ENCODE results near the gene MEN1. TPM values are rescaled to one million over a fixed set of nuclear protein-coding genes. Genes with fewer than 3 reads are reported as not detected.

The MEN1 gene
- total and polyA plus RNA-seq, 5 experiments from 2014 or later = 22.1 to 57.4 (median 50.7) TPM

GRCh38 chr11:64796047-64796756, 14.1 kb downstream of the MEN1 start:
- no peak overlapping the region for H3K4me3 Mint-ChIP-seq
- ATAC-seq (no peak), DNase-seq (peak in 1 of 10 donors; percentile 57)
- H3K4me1 Mint-ChIP-seq = peaks cover 20 to 56% (median 44%) of the 10 kb centered on the region in 4 donors
- H3K36me3 Mint-ChIP-seq = peaks cover 0 to 44% (median 0%) of the 10 kb centered on the region in 3 donors
- POLR2A ChIA-PET = interaction anchor here (0.7 to 3.2 kb wide), 4 partner anchors 12 to 49 kb away, joined by 3 to 17 read pairs (median 4); partner anchors contain the start of gene MEN1
- no peaks in the 10 kb centered on the region for H3K27me3 Mint-ChIP-seq
- peak overlapping the region in 7 of 10 donors; percentile 35 to 82 (median 72) for H3K27ac Mint-ChIP-seq
- H3K9me3 Mint-ChIP-seq = no peaks in the 10 kb centered on the region

DNA sequence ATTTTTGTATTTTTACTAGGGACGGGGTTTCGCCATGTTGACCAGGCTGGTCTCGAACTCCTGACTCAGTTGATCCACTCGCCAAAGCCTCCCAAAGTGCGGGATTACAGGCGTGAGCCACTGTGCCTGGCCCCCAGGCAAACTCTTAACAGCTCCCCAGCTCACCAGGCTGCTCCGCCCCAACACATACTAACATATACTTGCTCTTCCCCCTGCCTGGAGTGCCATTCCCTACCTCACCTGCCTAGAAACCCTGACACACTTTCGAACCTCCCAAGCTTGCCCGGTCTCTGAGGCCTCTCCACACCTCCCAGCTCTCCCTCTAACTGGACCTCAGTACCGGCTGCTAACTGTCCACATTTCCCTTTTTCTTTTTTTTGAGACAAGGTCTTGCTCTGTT, 15.8 kb downstream of the MEN1 start:
- peak in 1 of 10 donors; percentile 27 for DNase-seq
- H3K27me3 Mint-ChIP-seq = no peaks in the 10 kb centered on the region
- H3K27ac Mint-ChIP-seq = peak overlapping the region; percentile 41 to 96 (median 88)
- peaks cover 20 to 47% (median 33%) of the 10 kb centered on the region in 4 donors for H3K4me1 Mint-ChIP-seq
- POLR2A ChIA-PET = interaction anchor here (0.6 to 8.0 kb wide), 16 partner anchors 8 to 328 kb away, joined by 3 to 73 read pairs (median 5); partner anchors contain the start of genes MAP4K2, MRPL49, PYGM and RASGRP2
- ATAC-seq = no peak
- H3K36me3 Mint-ChIP-seq = peaks cover 0 to 50% (median 0%) of the 10 kb centered on the region in 3 donors
- peak overlapping the region in 8 of 10 donors; percentile 14 to 73 (median 27) for H3K4me3 Mint-ChIP-seq
- H3K9me3 Mint-ChIP-seq = no peaks in the 10 kb centered on the region

DNA sequence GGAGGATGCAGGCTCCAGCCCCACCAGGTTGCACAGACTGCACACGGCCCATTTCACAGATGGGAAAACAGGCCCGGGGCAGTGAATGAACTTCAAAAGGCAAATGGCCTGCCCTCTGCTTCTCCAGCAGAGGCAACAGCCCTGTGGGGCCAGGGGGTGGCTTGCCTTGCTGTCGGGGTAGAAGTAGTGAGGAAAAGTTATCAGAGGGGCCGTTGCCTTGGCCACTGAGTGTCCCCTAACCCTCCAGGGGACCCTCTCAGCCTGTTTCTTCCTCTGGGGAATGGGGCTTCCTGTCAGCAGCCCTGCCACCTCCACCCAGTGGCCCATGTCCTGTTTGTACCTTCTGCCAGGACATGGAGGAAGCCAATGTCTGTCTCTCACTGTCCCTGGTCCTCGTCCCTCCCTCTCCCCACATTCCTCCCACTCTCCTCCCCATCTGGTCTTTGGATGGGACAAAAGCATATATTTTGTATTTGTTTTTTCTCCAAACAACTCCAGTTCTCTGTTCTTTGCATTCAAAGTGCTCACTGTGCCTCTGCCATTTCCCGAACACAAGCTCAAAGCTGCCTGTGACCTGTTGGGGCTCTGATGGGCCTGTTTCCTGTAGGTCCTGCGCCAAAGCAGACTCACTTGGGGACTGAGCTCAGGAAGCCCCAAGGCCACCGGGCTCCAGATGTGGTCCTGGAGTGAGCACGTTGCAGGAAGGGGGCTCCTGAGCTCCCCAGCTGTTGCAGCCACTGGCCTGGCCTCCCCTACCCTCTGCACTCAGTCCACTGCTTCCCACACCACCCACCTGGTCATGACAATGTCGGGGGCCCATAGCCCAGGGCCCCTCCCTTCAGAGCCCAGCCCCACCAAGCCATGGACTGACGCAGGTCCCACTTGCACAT, 16.8 kb downstream of the MEN1 start:
- peaks cover 0 to 44% (median 1%) of the 10 kb centered on the region in 3 donors for H3K36me3 Mint-ChIP-seq
- H3K27ac Mint-ChIP-seq = peak overlapping the region; percentile 71 to 96 (median 90)
- H3K4me1 Mint-ChIP-seq = peaks cover 17 to 41% (median 29%) of the 10 kb centered on the region in 4 donors
- no peaks in the 10 kb centered on the region for H3K27me3 Mint-ChIP-seq
- peak overlapping the region in 8 of 10 donors; percentile 11 to 73 (median 38) for H3K4me3 Mint-ChIP-seq
- POLR2A ChIA-PET = interaction anchor here (0.6 to 8.0 kb wide), 17 partner anchors 8 to 329 kb away, joined by 3 to 73 read pairs (median 5); partner anchors contain the start of genes MAP4K2, MRPL49, PYGM and RASGRP2
- ATAC-seq (peak; percentile 68 to 76), DNase-seq (peak in 1 of 10 donors; percentile 42)
- H3K9me3 Mint-ChIP-seq = no peaks in the 10 kb centered on the region

DNA sequence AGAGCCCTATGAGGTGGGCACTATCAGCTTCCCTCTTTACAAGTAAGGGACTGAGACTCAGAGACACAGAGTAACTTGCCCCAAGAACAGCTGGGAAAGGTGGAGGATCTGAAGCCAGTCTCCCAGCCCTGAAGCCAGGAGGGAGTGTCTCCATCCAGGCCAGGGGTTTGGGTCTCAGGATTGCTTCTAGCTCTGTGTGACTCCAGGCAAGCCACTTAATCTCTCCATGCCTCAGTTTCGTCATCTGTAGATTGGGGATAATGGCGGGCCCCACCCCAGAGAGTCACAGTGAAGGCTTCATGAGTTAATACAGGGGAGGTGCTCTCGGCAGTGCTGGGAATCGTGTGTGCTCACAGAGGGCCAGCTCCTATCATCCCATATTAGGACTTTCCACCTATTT, 17.9 kb downstream of the MEN1 start:
- H3K9me3 Mint-ChIP-seq = no peaks in the 10 kb centered on the region
- no peak for ATAC-seq
- no peak overlapping the region for H3K4me3 Mint-ChIP-seq
- H3K27me3 Mint-ChIP-seq = no peaks in the 10 kb centered on the region
- H3K36me3 Mint-ChIP-seq = peaks cover 0 to 41% (median 1%) of the 10 kb centered on the region in 3 donors
- H3K27ac Mint-ChIP-seq = peak overlapping the region in 6 of 10 donors; percentile 4 to 96 (median 58)
- peak in 1 of 10 donors; percentile 37 for DNase-seq
- peaks cover 19 to 44% (median 33%) of the 10 kb centered on the region in 4 donors for H3K4me1 Mint-ChIP-seq
- POLR2A ChIA-PET = interaction anchor here (0.7 to 8.0 kb wide), 8 partner anchors 8 to 50 kb away, joined by 3 to 73 read pairs (median 4); partner anchors contain the start of genes MAP4K2 and SF1

GRCh38 chr11:64791781-64792291, 18.5 kb downstream of the MEN1 start:
- POLR2A ChIA-PET = interaction anchor here (0.6 to 8.0 kb wide), 8 partner anchors 9 to 69 kb away, joined by 3 to 73 read pairs (median 4); partner anchors contain the start of genes MAP4K2 and SF1
- Mint-ChIP-seq H3K4me3 (no peak overlapping the region), H3K9me3 (no peaks in the 10 kb centered on the region), H3K27me3 (no peaks in the 10 kb centered on the region), H3K4me1 (peaks cover 19 to 43% (median 36%) of the 10 kb centered on the region in 4 donors), H3K36me3 (peaks cover 0 to 39% (median 1%) of the 10 kb centered on the region in 3 donors), H3K27ac (no peak overlapping the region)
- DNase-seq = peak in 1 of 10 donors; percentile 10
- ATAC-seq = no peak

- peak overlapping the region in 5 of 10 donors; percentile 17 to 52 (median 22) for H3K27ac Mint-ChIP-seq
Observed at GRCh38 chr11:64790205-64791095, 19.9 kb downstream of the MEN1 start.

GRCh38 chr11:64789331-64790204, 20.8 kb downstream of the MEN1 start:
- peaks cover 13 to 28% (median 25%) of the 10 kb centered on the region in 4 donors for H3K4me1 Mint-ChIP-seq
- DNase-seq = peak in 1 of 10 donors; percentile 36
- no peaks in the 10 kb centered on the region for H3K9me3 Mint-ChIP-seq
- H3K36me3 Mint-ChIP-seq = peaks cover 0 to 21% (median 1%) of the 10 kb centered on the region in 3 donors
- ATAC-seq = no peak
- no peak overlapping the region for H3K27ac Mint-ChIP-seq
- H3K4me3 Mint-ChIP-seq = no peak overlapping the region
- POLR2A ChIA-PET = interaction anchor here (0.8 to 39.5 kb wide), 4 partner anchors 11 to 59 kb away, joined by 3 to 2320 read pairs (median 48); partner anchors contain the start of genes MAP4K2, PYGM, RASGRP2 and SF1
- no peaks in the 10 kb centered on the region for H3K27me3 Mint-ChIP-seq

More at GRCh38 chr11:64790205-64791095, 19.9 kb downstream of the MEN1 start:
- ATAC-seq (no peak), DNase-seq (peak in 1 of 10 donors; percentile 38)
- H3K36me3 Mint-ChIP-seq = peaks cover 0 to 26% (median 1%) of the 10 kb centered on the region in 3 donors
- POLR2A ChIA-PET = interaction anchor here (2.1 to 39.5 kb wide), 4 partner anchors 11 to 39 kb away, joined by 10 to 2320 read pairs (median 48); partner anchors contain the start of genes MAP4K2, PYGM, RASGRP2 and SF1
- peaks cover 17 to 35% (median 29%) of the 10 kb centered on the region in 4 donors for H3K4me1 Mint-ChIP-seq
- no peaks in the 10 kb centered on the region for H3K27me3 Mint-ChIP-seq
- no peak overlapping the region for H3K4me3 Mint-ChIP-seq
- H3K9me3 Mint-ChIP-seq = no peaks in the 10 kb centered on the region

- DNase-seq (peak in 1 of 10 donors; percentile 50), ATAC-seq (no peak)
- Mint-ChIP-seq H3K27ac (peak overlapping the region in 1 of 10 donors; percentile 38), H3K36me3 (peaks cover 0 to 21% (median 1%) of the 10 kb centered on the region in 3 donors), H3K9me3 (no peaks in the 10 kb centered on the region), H3K27me3 (no peaks in the 10 kb centered on the region), H3K4me3 (no peak overlapping the region), H3K4me1 (peaks cover 4 to 18% (median 15%) of the 10 kb centered on the region in 4 donors)
- POLR2A ChIA-PET = interaction anchor here (0.8 to 39.5 kb wide), 4 partner anchors 10 to 60 kb away, joined by 3 to 2320 read pairs (median 48); partner anchors contain the start of genes MAP4K2, PYGM, RASGRP2 and SF1
Observed at GRCh38 chr11:64788321-64789215, 21.8 kb downstream of the MEN1 start.

DNA sequence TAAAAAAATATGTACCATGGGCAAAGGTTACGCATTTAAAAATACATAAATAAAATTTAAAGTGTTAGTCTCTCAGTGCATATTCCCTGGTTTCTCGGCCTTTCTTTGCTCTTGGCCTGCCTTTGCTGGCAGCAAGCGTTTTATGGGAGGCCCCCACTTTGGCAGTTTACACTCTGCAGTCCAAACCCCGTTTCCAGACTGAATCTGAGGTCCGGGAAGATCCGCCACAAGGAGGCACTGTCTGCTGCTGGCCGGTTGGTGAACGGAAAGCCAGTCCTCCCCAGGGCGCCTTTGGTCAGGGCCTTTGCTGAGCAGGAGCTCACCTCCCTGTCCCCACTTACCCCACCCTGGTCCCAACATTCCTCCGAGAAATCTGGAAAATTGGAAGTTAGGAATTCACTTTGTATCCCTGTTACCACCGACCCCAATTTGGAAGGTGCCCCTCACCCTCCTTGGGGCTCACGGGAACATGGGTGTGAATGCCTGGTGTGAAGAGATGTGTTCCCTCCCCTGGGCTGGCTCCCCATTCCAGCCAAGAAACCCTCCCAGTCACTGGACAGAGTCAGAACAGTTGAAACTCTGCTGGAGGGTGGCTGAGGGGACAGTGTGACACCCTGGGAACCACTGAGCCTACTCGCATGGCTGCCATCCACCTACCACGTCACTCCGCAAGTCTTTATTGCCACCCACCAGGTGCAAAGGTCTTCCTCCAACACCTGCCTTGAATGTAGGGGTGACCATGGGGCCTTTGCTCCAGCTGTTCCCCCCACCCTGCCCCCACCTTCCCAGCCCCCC, 22.6 kb downstream of the MEN1 start:
- peaks cover 2 to 12% (median 9%) of the 10 kb centered on the region in 4 donors for H3K4me1 Mint-ChIP-seq
- peak overlapping the region in 8 of 10 donors; percentile 22 to 89 (median 81) for H3K27ac Mint-ChIP-seq
- peak; percentile 88 to 92 for ATAC-seq
- H3K9me3 Mint-ChIP-seq = no peaks in the 10 kb centered on the region
- POLR2A ChIA-PET = interaction anchor here (3.1 to 39.5 kb wide), 3 partner anchors 9 to 37 kb away, joined by 24 to 2320 read pairs (median 73); partner anchors contain the start of genes MAP4K2, PYGM, RASGRP2 and SF1
- no peak overlapping the region for H3K4me3 Mint-ChIP-seq
- H3K27me3 Mint-ChIP-seq = no peaks in the 10 kb centered on the region
- peak in 9 of 10 donors; percentile 41 to 81 (median 54) for DNase-seq
- peaks cover 0 to 21% (median 1%) of the 10 kb centered on the region in 3 donors for H3K36me3 Mint-ChIP-seq
